ENCODE measurements around the gene CHPF2.
A peak's percentile ranks its signal among the peaks of the same experiment; 100 is the strongest.

Gene CHPF2

GRCh38 chr7:151232091-151232916, at the start of gene CHPF2:
CHPF2 (plus strand) TSS chr7:151232483; CDS start chr7:151234012, 1,529 bp downstream.
- DNase-seq (ENCODE audit: low spot score), result peak; percentile 83

- DNase-seq (ENCODE audit: low spot score), result no peak
Observed at GRCh38 chr7:151185762-151186639, 46.3 kb upstream of the CHPF2 start.

GRCh38 chr7:151186640-151187408, 45.5 kb upstream of the CHPF2 start, which contains the start of gene ASB10:
ASB10 (minus strand) TSS chr7:151187250; CDS start chr7:151187130, 120 bp downstream.
- no peak for DNase-seq (ENCODE audit: low spot score)

- DNase-seq (ENCODE audit: low spot score), result no peak
Observed at GRCh38 chr7:151187409-151188251, 44.7 kb upstream of the CHPF2 start.

- no peak for DNase-seq (ENCODE audit: low spot score)
Observed at GRCh38 chr7:151188252-151188542, 44.1 kb upstream of the CHPF2 start.

GRCh38 chr7:151189038-151189437, 43.2 kb upstream of the CHPF2 start:
- no peak for DNase-seq (ENCODE audit: low spot score)

- no peak for DNase-seq (ENCODE audit: low spot score)
Observed at GRCh38 chr7:151191544-151191943, 40.7 kb upstream of the CHPF2 start.

- DNase-seq (ENCODE audit: low spot score), result no peak
Observed at GRCh38 chr7:151192002-151192539, 40.2 kb upstream of the CHPF2 start.

GRCh38 chr7:151193203-151193978, 38.9 kb upstream of the CHPF2 start:
- no peak for DNase-seq (ENCODE audit: low spot score)

- DNase-seq (ENCODE audit: low spot score), result no peak
Observed at GRCh38 chr7:151194188-151194587, 38.1 kb upstream of the CHPF2 start.

GRCh38 chr7:151195616-151196450, 36.5 kb upstream of the CHPF2 start:
- DNase-seq (ENCODE audit: low spot score), result no peak

- no peak for DNase-seq (ENCODE audit: low spot score)
Observed at GRCh38 chr7:151197932-151198331, 34.4 kb upstream of the CHPF2 start.

GRCh38 chr7:151198945-151199848, 33.1 kb upstream of the CHPF2 start:
- DNase-seq (ENCODE audit: low spot score), result no peak

- DNase-seq (ENCODE audit: low spot score), result no peak
Observed at GRCh38 chr7:151201344-151201743, 30.9 kb upstream of the CHPF2 start.

- no peak for DNase-seq (ENCODE audit: low spot score)
Observed at GRCh38 chr7:151201751-151202150, 30.5 kb upstream of the CHPF2 start.

- DNase-seq (ENCODE audit: low spot score), result no peak
Observed at GRCh38 chr7:151202836-151203235, 29.4 kb upstream of the CHPF2 start.

GRCh38 chr7:151204383-151205032, 27.8 kb upstream of the CHPF2 start:
- DNase-seq (ENCODE audit: low spot score), result no peak

- no peak for DNase-seq (ENCODE audit: low spot score)
Observed at GRCh38 chr7:151205730-151206129, 26.6 kb upstream of the CHPF2 start.
